A549 treated with DMSO at 1 μM for 4 hours (cell line): Measurements from ENCODE around the gene LRCH1. TPM values are rescaled to one million over a fixed set of nuclear protein-coding genes. Genes with fewer than 3 reads are reported as not detected.

ENCODE experiments used
- total RNA-seq: library from RNA; stranded (reverse); fragments of 200-300 nt; extraction: Qiagen RNA extraction; gene quantifications from 5 replicates; pipeline ENCODE4 v1.2.3, GENCODE V29; 2022; ENCODE audit warnings: low read depth

LRCH1 gene
- total RNA-seq: 7.3 to 9.4 TPM (median 8.3 TPM) in 5 replicates

GRCh38 chr13:46552889-46553520, at the start of gene LRCH1:
Gene LRCH1 (plus strand): TSS chr13:46553170. CDS start chr13:46553397, 227 bp downstream.

GRCh38 chr13:46796515-46797474, 243.8 kb downstream of the LRCH1 start, which contains the start of gene ESD:
Gene ESD (minus strand): TSS chr13:46797161. CDS start chr13:46791413, 5,748 bp downstream.

Other genes with a start within 250 kb of the LRCH1 start
- 0.05 to 0.23 TPM (median 0.07 TPM) in 3 of 5 replicates, not detected in the others for gene RUBCNL, start 165.9 kb upstream of the LRCH1 start, total RNA-seq
- gene ESD, start 244.0 kb downstream of the LRCH1 start, total RNA-seq: 81.0 to 92.4 TPM (median 90.1 TPM) in 5 replicates